Frontal cortex (tissue), 4 donors: ENCODE measurements around the gene MAP4K3. TPM values are rescaled to one million over a fixed set of nuclear protein-coding genes. Genes with fewer than 3 reads are reported as not detected.
"Not testable (repeated sequence)": the region's sequence is repeated elsewhere in the genome, so short reads cannot be mapped to it uniquely, and the experiment has no call there.

Experiments
- DNase-seq, 2 donors: peaks; one replicate each; pipeline ENCODE4 v3.0.0; 2012; ENCODE audit warnings: low spot score in 2 of 2
- FAIRE-seq: peaks from 2 replicates; lab custom pipeline; 2012; peaks lifted over from hg19 to GRCh38; lab: Jason Lieb, UNC
- total RNA-seq: library from RNA; depleted of rRNA; stranded (reverse); fragments of >200 nt; gene quantifications from one replicate; pipeline ENCODE4 v1.2.3, GENCODE V29; 2014
- donor health status: control.
- donor health status: control.
- donor health status: control.

The MAP4K3 gene
- total RNA-seq, 1 donor from 2014 or later, result 104 TPM

DNA sequence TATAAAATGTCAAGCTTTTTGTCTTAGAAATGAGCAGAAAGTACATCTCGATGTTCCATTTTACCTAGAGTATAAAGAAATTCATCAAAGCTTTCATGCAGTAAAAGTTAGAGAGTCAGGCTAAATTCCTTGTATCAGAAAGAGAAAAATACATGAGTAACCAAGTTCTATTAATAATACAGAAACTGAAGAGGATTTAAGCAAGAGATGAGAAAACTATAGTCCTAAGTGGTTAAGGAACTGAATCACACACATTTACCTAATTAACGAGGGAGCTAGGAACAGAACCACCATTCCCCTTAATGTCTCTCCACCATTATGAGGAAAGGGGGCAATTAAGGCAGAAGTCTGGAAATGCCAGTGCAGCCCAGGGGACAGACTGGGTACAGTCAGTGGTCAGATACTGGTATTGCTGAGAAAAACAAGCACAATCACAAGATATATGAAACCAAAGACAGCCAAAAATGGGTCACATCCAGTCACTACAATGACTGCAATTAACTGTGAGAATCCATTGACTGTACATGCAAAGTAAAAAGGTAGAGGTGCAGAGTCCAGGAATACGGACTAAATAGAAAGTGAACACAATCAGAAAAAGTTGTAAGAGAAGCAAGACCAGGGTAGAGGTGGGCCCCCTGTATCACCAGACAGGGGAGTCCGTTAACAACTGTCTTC, 23.9 kb downstream of the MAP4K3 start:
- DNase-seq, result no peak
- FAIRE-seq, result no peak

DNA sequence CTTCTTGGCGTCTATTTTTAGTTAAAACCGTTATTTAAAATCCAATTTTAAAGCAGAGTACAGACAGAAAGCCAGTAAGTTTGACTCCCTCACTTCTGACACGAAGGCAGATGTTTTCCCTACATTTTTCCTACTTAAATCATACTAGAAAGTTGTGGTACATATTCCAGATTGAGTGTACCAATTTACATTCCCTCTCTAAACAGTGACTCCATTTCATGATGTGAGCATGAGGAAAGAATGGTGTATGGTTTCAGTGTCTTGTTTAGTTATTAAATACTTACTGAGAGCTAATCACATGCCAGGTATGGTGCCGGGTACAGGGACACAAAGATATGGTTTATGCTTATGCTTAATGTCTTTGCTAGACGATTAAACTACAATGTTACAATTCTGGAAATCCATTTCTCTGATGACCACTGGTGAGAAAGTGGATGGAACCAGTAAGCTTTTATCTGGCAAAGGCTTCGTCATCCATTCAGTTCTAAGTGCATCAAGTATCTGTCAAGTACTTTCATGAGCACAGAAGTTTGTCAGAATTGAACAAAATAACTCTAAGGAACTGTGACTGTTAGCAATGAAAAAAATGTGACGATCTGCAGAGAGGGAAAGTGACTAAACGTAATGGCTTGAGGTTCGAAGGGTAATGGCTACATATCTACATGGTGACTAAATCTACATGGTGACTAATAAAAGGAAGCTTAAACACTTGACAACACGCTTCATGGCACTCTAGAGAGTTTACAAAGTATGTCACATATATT, 25.7 kb downstream of the MAP4K3 start:
- no peak for DNase-seq

DNA sequence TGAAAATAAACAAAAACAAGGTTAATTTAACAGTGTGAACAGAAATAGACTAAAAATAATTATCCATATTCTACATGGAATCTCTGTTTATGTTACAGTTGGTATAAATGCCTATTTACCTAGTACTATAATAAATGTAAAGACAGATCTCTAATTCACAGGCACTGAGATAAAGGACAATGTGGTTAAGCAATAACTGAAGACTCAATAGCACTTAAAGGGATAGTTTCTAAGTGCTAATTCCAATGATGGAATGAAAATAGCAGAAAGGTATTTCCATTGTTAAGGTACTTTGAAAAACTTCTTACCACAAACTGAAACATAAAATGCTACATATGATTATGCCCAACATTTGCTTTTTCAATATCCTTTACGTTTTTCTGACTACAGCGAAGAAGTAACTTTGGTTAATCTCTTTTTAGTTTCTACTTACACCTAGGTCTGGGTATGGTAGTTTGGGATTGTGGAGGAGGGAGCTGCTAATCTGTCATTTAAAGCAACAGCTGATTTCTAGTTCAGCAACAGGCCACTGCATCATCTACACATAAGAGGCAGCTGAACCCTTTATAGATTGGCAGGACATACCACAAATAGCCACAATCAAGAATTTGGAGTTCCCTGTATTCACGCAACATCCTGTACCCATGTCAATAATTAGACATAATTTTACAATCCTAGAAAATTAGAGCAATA, 27.2 kb downstream of the MAP4K3 start:
- FAIRE-seq (no peak), DNase-seq (no peak)

More for the DNA sequence above, 25.7 kb downstream of the MAP4K3 start:
- FAIRE-seq, result no peak

DNA sequence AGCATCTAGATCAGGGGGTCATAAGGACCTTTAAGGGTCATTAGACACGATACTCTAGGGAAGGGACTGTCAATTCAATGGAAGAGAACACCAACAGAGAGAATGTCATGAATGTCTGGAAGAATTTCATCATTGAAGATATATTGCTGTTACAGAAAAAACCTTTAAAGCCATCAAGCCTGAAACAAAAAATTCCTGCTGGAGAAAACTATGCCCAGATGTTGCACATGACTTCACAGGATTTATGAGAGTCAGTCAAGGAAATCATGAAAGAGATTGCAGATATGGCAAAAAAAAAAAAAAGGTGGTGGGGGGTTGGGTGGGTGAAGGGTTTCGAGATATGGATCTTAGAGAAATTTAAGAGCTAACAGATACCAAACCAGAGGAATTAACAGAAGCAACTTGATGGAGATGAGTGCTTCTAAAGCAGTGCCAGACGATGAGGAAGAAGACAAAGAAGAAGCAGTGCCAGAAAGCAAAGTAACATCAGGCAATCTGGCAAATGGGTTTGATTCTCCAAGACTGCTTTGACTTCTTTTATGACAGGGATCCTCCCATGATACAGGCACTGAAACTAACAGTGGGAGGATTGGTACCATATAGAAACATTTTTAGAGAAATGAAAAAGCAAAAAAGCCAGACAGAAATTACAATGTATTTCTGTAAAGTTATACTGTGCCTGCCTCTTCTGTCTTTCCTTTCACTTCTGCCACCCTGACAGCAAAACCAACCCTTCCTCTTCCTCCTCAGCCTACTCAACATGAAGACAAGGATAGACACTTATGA, 28.5 kb downstream of the MAP4K3 start:
- DNase-seq, result no peak
- FAIRE-seq, result no peak

DNA sequence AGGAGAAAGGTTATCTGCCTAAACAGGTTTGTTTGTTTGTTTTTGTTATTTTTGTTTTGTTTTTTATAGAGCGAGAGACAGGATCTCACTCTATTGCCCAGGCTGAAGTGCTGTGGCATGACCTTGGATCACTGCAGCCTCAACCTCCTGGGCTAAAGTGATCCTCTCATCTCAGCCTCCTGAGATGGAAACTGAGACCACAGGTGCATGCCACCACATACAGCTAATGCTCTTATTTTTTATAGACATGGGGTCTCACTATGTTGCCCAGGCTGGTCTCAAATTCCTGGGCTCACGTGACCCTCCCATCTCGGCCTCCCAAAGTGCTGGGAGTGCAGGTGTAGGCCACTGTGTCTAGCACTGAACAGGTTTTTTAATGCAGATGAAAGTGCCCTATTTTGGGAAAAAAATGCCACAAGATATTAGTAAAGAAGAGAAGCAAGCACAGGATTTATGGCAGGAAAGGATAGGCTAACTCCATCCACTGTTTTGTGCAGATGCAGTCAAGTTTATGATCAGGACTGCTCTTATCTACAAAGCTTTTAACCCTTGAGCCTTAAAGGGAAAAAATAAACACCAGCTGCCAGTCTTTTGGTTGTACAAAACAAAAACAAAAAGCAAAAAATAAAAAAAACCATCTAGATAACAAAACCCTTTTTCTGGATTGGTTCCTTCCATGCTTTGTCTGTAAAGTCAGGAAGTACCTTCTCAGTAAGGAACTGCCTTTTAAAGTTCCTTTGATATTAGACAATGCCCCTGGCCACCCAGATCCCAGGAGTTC, 29.4 kb downstream of the MAP4K3 start:
- DNase-seq (no peak), FAIRE-seq (no peak)

DNA sequence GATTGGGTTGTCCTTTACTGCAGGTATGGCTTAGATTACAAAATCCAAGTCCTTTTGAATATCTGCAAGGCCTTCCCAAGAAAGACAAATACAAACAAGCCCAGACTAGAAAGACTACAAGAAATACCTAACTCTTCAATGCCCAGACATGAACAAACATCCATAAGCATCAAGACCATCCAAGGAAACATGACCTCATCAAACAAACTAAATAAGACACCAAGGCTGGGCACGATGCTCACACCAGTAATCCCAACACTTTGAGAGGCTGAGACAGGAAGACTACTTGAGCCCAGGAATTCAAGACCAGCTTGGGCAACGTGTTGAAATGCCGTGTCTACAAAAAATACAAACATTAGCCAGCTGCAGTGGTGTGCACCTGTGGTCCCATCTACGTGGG, 31.7 kb downstream of the MAP4K3 start:
- DNase-seq (no peak), FAIRE-seq (no peak)

DNA sequence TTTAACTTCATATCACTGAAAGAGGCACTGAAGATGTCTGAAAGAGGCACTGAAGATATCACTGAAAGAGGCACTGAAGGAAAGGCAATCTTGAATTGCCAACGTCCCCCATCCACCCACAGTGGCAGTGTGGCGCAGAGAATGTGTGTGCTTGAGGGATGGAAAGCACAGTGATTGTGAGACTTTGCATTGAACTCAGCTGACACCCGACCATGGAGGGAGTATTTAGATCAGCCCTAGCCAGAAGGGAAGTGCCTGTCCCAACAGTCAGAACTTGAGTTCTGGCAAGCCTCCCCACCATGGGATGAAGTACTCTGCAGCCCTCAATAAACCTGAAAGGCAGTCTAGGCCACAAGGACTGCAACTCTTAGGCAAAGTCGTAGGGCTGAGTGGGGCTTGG, 33.8 kb downstream of the MAP4K3 start:
- DNase-seq, result no peak
- FAIRE-seq, result no peak

DNA sequence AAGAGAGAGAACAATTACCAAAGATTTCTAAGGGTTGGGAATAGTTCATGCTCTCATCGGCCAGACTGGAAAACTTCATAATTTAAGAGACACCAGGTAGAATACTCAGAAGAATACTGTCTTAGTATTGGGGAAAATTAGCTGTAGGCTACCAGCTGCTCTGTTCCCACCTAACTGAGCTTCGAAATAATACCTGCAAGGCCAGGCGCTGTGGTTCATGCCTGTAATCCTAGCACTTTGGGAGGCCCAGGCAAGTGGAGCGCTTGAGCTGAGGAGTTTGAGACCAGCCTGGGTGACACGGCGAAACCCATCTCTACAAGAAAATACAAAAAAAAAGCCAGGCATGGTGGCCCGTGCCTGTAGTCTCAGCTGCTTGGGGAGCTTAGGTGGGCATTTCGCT, 35.8 kb downstream of the MAP4K3 start:
- DNase-seq, result no peak
- no peak for FAIRE-seq

DNA sequence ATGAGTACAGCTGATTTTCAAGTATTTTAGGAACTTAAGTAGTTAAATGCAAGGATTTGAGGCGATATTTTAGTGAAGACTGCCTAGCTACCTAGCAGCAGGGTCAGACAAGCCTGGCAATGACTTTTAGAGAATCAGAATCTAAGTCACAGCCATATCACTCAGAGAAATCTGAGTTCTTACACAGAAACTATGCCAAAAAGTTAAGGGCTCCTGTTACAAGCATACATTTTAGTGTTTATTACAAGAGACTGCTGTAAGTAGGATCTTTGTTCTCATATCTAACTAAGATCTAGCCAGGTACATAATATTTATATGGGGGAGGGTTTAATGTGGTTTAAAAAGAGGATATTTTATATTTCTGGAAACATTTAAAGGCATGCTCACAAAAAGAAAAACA, 37.5 kb downstream of the MAP4K3 start:
- FAIRE-seq, result no peak
- no peak for DNase-seq

DNA sequence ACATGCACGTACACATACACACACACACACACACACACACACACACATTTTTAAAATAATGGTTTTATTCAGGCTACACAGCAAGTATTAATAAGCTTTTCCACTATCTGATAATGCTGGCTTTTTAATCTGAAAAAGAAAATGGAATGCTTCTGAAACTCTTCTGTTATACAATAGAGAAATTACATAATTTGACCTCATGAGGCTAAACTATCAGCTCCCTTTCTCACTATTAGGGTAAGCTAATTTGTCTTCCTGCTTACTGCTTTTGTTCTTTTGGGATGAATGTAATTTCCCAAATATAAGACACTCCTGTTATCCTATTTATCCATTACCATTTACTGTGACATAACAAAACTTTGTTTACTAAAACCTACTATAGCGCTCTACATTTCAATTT, 41.8 kb downstream of the MAP4K3 start:
- DNase-seq (no peak), FAIRE-seq (no peak)

DNA sequence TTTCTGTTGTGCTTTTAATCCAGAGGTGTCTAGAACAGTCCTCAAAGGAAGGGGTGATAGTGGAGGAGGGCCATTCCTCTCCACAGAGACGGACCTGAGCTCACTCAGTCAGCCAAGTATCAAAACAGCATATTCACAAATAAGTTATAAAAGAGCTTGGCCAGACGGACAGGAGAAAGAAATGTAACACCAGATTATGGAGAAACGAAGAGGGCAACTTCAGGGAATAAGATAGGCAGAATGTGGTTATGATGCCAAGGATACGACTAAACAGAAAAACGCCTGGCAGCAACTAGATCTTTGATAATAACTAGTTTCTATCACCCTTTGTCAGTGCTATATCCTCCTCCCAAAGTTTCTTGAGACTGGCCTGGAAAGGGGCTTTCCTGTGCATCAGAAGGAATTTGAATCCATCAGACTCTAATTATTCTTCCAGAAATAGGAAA, 42.5 kb downstream of the MAP4K3 start:
- FAIRE-seq, result no peak
- no peak for DNase-seq

DNA sequence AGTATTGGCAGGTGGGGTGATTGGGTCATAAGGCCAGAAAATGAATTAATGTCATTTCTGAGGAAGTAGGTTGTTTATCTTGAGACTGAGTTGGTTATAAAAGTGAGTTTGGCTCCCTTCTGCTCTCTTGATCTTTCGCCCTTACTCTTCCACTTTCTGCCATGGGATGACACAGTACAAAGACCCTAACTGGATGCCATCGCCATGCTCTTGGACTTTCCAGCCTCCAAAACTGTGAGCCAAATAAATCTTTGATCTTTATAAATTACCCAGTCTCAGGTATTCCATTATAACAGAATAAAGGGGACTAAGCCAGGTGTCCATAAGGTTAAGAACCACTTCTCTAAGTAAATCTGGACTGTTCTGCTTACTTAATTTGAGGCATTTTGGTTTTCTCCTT, 44.4 kb downstream of the MAP4K3 start:
- DNase-seq (no peak), FAIRE-seq (no peak)

DNA sequence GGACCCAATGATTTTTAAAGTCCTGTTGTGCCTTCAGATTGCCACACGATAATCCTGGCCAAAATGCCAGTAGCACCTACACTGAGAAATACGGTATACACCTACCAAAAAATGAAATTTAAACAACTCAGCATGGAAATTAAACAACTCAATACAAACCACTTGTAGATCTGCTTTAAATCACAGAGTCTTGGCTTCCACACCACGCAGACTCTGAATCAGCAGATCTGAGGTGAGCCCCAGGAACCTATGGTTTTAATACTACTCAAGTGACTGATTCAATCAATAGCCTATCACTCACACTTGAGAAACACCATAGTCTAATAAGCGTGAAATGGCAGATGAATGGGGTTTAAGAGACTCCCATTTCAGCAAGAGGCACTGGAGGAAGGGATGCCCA, 46.9 kb downstream of the MAP4K3 start:
- no peak for FAIRE-seq
- DNase-seq, result no peak

DNA sequence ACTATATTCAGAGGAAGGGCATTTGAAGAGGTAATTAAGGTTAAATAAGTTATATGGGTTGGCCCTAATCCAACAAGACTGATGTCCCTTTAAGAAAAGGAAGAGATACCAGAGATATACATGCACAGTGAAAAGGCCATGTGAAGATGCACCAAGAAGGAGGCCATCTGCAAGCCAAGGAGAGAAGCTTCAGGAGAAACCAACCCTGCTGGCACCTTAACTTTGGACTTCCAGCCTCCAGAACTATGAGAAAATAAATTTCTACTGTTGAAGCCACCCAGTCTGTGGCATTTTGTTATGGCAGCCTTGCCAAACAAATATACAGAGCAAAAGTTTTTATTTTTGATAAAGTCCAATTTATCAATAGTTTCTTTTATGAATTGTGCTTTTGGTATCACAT, 51.0 kb downstream of the MAP4K3 start:
- DNase-seq (no peak), FAIRE-seq (no peak)

DNA sequence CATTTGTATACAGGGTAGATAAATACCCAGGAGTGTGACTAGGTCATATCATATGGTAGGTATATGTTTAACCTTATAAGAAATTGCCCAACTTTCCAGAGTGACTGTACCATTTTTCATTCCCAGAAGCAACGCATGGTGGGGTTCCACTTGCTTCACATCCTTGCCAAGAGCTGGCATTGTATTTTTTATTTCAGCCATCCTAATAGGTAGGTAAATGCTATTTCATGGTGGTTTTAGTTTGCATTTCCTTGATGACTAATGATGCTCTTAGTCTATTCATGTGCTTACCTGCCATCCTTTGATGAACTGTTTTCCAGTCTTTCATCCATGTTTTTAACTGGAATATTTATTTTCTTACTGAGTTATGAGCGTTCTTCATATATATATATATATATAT, 51.9 kb downstream of the MAP4K3 start:
- FAIRE-seq (no peak), DNase-seq (no peak)

DNA sequence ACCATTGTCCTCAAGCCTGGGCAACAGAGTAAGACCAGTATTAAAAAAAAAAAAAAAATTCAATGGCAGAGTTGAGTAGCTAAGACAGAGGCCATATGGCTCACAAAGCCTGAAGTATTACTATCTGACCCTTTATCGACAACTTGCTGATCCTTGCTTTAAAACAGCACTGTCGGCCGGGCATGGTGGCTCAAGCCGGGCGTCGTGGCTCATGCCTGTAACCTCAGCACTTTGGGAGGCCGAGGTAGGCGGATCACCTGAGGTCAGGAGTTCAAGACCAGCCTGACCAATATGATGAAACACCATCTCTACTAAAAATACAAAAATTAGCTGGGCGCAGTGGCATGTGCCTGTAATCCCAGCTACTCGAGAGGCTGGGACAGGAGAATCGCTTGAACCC, 53.0 kb downstream of the MAP4K3 start:
- DNase-seq, result not testable (repeated sequence)

DNA sequence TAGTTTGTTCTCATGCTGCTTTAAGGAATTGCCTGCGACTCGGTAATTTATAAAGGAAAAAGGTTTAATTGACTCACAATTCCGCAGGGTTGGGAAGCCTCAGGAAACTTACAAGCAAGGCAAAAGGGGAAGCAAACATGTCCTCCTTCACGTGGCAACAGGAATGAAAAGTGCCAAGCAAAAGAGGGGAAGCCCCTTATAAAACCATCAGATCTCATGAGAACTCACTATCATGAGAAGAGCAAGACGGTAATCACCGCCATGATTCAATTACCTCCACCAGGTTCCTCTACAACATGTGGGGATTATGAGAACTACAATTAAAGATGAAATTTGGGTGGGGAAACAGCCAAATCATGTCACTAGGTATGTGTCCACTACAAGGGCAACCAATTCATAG, 53.9 kb downstream of the MAP4K3 start:
- FAIRE-seq, result no peak
- no peak for DNase-seq

More for the DNA sequence above, 53.0 kb downstream of the MAP4K3 start:
- FAIRE-seq, result not testable (repeated sequence)

DNA sequence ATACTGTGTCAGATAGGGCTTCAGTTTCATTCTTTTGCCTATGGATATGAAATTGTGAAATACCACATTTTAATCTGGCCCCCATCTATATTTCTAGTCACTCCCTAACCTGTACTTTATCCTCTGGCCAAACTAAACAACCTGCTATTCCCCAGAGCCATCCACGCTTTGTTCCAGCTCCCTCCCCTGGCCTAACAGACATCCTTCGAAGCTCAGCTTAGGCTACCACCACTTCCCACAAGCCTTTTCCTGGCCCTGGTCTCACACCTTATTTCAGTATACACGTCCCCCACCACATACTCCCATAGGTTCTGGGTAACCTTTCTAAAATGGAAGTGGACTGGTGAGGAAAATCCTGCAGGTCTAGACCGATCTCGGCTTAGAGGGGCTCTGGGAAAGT, 55.4 kb downstream of the MAP4K3 start:
- DNase-seq (no peak), FAIRE-seq (no peak)

DNA sequence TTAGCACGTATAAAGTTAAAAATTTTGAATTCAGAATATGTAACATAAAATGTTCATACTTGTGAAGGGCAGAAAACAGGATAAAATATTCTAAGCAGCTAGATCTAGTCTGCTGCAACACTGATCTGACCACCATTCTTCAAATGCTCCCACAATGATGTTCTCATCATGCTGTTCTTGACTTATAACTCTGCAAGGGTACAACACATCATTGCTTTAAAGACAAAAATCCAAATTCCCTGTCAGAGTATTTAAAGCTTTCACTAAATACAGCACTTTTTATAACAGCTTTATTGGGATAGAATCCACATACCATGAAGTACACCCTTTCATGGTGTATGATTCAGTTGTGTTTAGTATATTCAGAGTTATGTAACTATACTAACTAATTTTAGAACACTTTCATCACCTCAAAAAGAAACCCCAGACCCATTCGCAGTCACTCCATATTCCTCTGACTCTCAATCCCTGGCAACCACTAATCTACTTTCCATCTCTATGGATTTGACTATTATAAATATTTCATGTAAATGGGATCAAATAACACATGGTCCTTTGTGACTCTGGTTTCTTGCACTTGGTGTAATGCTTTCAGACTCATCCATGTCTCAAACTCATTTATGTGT, 56.4 kb downstream of the MAP4K3 start:
- no peak for DNase-seq
- FAIRE-seq, result no peak
